H1 (cell line): ENCODE results near the gene ARHGEF16. TPM values are rescaled to one million over a fixed set of nuclear protein-coding genes. Genes with fewer than 3 reads are reported as not detected.

Experiments used
- ASH2L ChIP-seq: fragments of 200-600, 300-600 bp; sonication (generic); IDR thresholded peaks from one replicate; pipeline ENCODE4 v1.7.1; 2017; ENCODE audit warnings: low read length
- CHD1 ChIP-seq: IDR thresholded peaks from 2 replicates; pipeline ENCODE4 v1.6.1; 2012; ENCODE audit warnings: low read depth, low read length, improper control_type of control experiment
- CHD2 ChIP-seq: IDR thresholded peaks from 2 replicates; pipeline ENCODE4 v1.6.1; 2012; ENCODE audit warnings: low read length, improper control_type of control experiment
- CTBP2 ChIP-seq: IDR thresholded peaks from 2 replicates; pipeline ENCODE4 v1.7.0; 2011; ENCODE audit warnings: borderline replicate concordance, mild to moderate bottlenecking, moderate library complexity, mixed read lengths, low read length; ENCODE audit not compliant: insufficient read depth, insufficient read length
- RBBP5 ChIP-seq: IDR thresholded peaks from 2 replicates; pipeline ENCODE4 v1.7.1; 2012; ENCODE audit warnings: low read depth, mild to moderate bottlenecking, inconsistent platforms, low read length, moderate library complexity, borderline replicate concordance
- RNF2 ChIP-seq: fragments of 200-900, 300-1000 bp; sonication (generic); IDR thresholded peaks from 2 replicates; pipeline ENCODE4 v1.7.1; 2016; ENCODE audit warnings: borderline replicate concordance, low read depth, mild to moderate bottlenecking, antibody characterized with exemption, low read length; ENCODE audit not compliant: poor library complexity, severe bottlenecking; ENCODE audit errors: missing control alignments
- SP2 ChIP-seq: IDR thresholded peaks from 2 replicates; pipeline ENCODE4 v1.6.1; 2012; ENCODE audit warnings: mild to moderate bottlenecking, low read length, inconsistent platforms
- polyA plus RNA-seq, 7 experiments: library from polyadenylated mRNA; depleted of rRNA in 3 of 7; stranded (reverse) in 5 of 7; unstranded in 2 of 7; fragments of >200 nt in 5 of 7; fragments of 200-250 nt in 2 of 7; gene quantifications; 1 replicate in 5 of 7; 2 replicates in 1 of 7; 4 replicates in 1 of 7; pipeline versions ENCODE4 v1.2.1 to v1.2.3, GENCODE V29; 2011 to 2013; ENCODE audit warnings: missing spikeins in 2 of 7, mixed read lengths in 2 of 7
- total RNA-seq: library from RNA; stranded (reverse); fragmentation: NEBNext Ultra II Directional; extraction: Animal tissue kit (Norgen Biotek cat#: 25700); gene quantifications from 2 replicates; pipeline ENCODE4 v1.2.1, GENCODE V29; 2021
- TF ChIP-seq, protein P1 (sequence below): fragments of 300-600 bp; sonication (generic); IDR thresholded peaks from 2 replicates; pipeline ENCODE4 v1.7.1; 2012; ENCODE audit warnings: low read length, moderate library complexity, mild to moderate bottlenecking, inconsistent platforms; ENCODE audit not compliant: insufficient replicate concordance
- TF ChIP-seq, protein P2 (sequence below): IDR thresholded peaks from 2 replicates; pipeline ENCODE4 v1.6.1; 2012; ENCODE audit warnings: inconsistent platforms

The ARHGEF16 gene
- total and polyA plus RNA-seq, 2 of the 8 experiments (the other 6 are each of a cell fraction or from before 2014, with no cell fraction given): 18.3 to 20.7 TPM

DNA sequence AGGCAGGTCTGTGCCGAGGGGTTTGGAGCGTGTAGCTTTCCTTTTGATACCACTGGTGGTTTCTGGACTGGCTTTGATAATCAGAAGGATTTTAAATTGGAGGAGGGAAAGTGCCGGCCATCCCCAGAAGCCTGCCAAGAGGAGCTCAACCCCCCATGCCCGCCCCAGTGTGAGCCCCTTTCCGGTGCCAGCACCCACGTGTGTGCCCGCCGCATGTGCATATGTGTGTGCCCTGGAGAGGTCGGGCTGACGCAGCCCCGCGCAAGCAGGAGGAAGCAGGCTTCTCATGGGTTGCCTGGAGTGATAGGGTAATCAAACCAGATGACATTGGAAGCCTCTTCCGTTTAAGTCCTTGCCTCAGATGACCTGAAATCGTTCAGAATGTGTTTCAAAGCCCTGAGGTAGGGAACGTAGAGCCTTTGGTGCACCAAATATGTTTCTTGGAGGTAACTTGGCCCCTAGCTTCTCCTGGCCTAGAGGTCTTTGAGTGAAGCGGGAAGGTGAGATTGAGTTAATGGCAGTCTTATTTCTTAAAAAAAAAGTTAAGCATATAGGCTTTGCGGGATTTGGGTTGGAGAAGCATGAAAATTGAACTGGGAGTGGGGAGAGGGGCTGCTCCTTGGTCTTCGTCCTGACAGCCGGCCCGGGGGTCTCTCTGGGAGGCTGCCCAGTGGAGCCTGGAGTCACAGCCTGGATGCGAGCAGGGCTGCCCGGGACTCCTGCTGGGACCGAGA is 34.1 kb upstream of the ARHGEF16 start (continued):
- TF ChIP-seq, protein P1, sequence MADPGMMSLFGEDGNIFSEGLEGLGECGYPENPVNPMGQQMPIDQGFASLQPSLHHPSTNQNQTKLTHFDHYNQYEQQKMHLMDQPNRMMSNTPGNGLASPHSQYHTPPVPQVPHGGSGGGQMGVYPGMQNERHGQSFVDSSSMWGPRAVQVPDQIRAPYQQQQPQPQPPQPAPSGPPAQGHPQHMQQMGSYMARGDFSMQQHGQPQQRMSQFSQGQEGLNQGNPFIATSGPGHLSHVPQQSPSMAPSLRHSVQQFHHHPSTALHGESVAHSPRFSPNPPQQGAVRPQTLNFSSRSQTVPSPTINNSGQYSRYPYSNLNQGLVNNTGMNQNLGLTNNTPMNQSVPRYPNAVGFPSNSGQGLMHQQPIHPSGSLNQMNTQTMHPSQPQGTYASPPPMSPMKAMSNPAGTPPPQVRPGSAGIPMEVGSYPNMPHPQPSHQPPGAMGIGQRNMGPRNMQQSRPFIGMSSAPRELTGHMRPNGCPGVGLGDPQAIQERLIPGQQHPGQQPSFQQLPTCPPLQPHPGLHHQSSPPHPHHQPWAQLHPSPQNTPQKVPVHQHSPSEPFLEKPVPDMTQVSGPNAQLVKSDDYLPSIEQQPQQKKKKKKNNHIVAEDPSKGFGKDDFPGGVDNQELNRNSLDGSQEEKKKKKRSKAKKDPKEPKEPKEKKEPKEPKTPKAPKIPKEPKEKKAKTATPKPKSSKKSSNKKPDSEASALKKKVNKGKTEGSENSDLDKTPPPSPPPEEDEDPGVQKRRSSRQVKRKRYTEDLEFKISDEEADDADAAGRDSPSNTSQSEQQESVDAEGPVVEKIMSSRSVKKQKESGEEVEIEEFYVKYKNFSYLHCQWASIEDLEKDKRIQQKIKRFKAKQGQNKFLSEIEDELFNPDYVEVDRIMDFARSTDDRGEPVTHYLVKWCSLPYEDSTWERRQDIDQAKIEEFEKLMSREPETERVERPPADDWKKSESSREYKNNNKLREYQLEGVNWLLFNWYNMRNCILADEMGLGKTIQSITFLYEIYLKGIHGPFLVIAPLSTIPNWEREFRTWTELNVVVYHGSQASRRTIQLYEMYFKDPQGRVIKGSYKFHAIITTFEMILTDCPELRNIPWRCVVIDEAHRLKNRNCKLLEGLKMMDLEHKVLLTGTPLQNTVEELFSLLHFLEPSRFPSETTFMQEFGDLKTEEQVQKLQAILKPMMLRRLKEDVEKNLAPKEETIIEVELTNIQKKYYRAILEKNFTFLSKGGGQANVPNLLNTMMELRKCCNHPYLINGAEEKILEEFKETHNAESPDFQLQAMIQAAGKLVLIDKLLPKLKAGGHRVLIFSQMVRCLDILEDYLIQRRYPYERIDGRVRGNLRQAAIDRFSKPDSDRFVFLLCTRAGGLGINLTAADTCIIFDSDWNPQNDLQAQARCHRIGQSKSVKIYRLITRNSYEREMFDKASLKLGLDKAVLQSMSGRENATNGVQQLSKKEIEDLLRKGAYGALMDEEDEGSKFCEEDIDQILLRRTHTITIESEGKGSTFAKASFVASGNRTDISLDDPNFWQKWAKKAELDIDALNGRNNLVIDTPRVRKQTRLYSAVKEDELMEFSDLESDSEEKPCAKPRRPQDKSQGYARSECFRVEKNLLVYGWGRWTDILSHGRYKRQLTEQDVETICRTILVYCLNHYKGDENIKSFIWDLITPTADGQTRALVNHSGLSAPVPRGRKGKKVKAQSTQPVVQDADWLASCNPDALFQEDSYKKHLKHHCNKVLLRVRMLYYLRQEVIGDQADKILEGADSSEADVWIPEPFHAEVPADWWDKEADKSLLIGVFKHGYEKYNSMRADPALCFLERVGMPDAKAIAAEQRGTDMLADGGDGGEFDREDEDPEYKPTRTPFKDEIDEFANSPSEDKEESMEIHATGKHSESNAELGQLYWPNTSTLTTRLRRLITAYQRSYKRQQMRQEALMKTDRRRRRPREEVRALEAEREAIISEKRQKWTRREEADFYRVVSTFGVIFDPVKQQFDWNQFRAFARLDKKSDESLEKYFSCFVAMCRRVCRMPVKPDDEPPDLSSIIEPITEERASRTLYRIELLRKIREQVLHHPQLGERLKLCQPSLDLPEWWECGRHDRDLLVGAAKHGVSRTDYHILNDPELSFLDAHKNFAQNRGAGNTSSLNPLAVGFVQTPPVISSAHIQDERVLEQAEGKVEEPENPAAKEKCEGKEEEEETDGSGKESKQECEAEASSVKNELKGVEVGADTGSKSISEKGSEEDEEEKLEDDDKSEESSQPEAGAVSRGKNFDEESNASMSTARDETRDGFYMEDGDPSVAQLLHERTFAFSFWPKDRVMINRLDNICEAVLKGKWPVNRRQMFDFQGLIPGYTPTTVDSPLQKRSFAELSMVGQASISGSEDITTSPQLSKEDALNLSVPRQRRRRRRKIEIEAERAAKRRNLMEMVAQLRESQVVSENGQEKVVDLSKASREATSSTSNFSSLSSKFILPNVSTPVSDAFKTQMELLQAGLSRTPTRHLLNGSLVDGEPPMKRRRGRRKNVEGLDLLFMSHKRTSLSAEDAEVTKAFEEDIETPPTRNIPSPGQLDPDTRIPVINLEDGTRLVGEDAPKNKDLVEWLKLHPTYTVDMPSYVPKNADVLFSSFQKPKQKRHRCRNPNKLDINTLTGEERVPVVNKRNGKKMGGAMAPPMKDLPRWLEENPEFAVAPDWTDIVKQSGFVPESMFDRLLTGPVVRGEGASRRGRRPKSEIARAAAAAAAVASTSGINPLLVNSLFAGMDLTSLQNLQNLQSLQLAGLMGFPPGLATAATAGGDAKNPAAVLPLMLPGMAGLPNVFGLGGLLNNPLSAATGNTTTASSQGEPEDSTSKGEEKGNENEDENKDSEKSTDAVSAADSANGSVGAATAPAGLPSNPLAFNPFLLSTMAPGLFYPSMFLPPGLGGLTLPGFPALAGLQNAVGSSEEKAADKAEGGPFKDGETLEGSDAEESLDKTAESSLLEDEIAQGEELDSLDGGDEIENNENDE: no peak
- TF ChIP-seq RBBP5: no peak
- TF ChIP-seq, protein P2, sequence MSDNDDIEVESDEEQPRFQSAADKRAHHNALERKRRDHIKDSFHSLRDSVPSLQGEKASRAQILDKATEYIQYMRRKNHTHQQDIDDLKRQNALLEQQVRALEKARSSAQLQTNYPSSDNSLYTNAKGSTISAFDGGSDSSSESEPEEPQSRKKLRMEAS: no peak
- TF ChIP-seq SP2: no peak
- no peak for TF ChIP-seq CTBP2
- TF ChIP-seq ASH2L: no peak
- TF ChIP-seq CHD2: no peak
- no peak for TF ChIP-seq CHD1
- no peak for TF ChIP-seq RNF2
